Naive B cell (primary cell): Measurements from ENCODE around the gene JAM2. TPM values are rescaled to one million over a fixed set of nuclear protein-coding genes. Genes with fewer than 3 reads are reported as not detected.
"Not testable (repeated sequence)": the region's sequence is repeated elsewhere in the genome, so short reads cannot be mapped to it uniquely, and the experiment has no call there.

Experiments
- ATAC-seq, 2 donors: fragments of 150-1000 bp; cut with Tn5 transposase; 2 replicates each; pipeline ENCODE4 v1.10.0; 2021; ENCODE audit warnings: low read depth in 2 of 2, mild to moderate bottlenecking in 2 of 2, moderate library complexity in 2 of 2
- DNase-seq: peaks from one replicate; pipeline ENCODE4 v3.0.0; 2022
- H3K27ac Mint-ChIP-seq, 6 donors: one replicate each; pipeline ENCODE4 v1.8.0; 2020 to 2022; ENCODE audit warnings: mild to moderate bottlenecking in 6 of 6, mixed read lengths in 6 of 6, moderate library complexity in 5 of 6, inconsistent platforms in 2 of 6
- H3K27me3 Mint-ChIP-seq, 3 donors: one replicate each; pipeline ENCODE4 v1.8.0; 2021 to 2022; ENCODE audit warnings: mixed read lengths in 3 of 3, mild to moderate bottlenecking in 1 of 3
- H3K36me3 Mint-ChIP-seq, 2 donors: one replicate each; pipeline ENCODE4 v1.8.0; 2020 to 2022; ENCODE audit warnings: mixed read lengths in 2 of 2, inconsistent platforms in 1 of 2, mild to moderate bottlenecking in 1 of 2
- H3K4me1 Mint-ChIP-seq, 3 donors: one replicate each; pipeline ENCODE4 v1.8.0; 2020 to 2022; ENCODE audit warnings: mixed read lengths in 3 of 3, inconsistent platforms in 1 of 3, mild to moderate bottlenecking in 1 of 3, moderate library complexity in 1 of 3
- H3K4me3 Mint-ChIP-seq, 8 donors: one replicate each; pipeline ENCODE4 v1.8.0; 2020 to 2022; ENCODE audit warnings: mild to moderate bottlenecking in 8 of 8, mixed read lengths in 8 of 8, moderate library complexity in 8 of 8, inconsistent platforms in 2 of 8
- H3K9me3 Mint-ChIP-seq, 7 donors: one replicate each; pipeline ENCODE4 v1.8.0; 2020 to 2022; ENCODE audit warnings: mixed read lengths in 7 of 7, mild to moderate bottlenecking in 5 of 7, inconsistent platforms in 2 of 7, moderate library complexity in 1 of 7
- polyA plus RNA-seq, 6 donors: library from polyadenylated mRNA; unstranded; fragments of 300-500 nt; fragmentation: Illumina TruSeq; gene quantifications; one replicate each; pipeline ENCODE4 v1.2.3, GENCODE V29; 2021; ENCODE audit warnings: low read depth in 6 of 6

JAM2 gene
- polyA plus RNA-seq, 6 donors from 2014 or later: 2.3 to 6.8 (median 4.0) TPM

GRCh38 chr21:25660233-25660632 is 21.2 kb downstream of the JAM2 start:
- H3K4me1 Mint-ChIP-seq: no peaks in the 10 kb centered on the region
- DNase-seq (no peak), ATAC-seq (no peak)
- no peaks in the 10 kb centered on the region for H3K9me3 Mint-ChIP-seq
- no peak overlapping the region for H3K4me3 Mint-ChIP-seq
- H3K36me3 Mint-ChIP-seq: no peaks in the 10 kb centered on the region
- H3K27ac Mint-ChIP-seq: no peak overlapping the region
- H3K27me3 Mint-ChIP-seq: no peaks in the 10 kb centered on the region

- H3K4me1 Mint-ChIP-seq: no peaks in the 10 kb centered on the region
Observed at GRCh38 chr21:25664491-25664931, 25.5 kb downstream of the JAM2 start.

GRCh38 chr21:25670726-25671125 is 31.7 kb downstream of the JAM2 start:
- DNase-seq: no peak
- Mint-ChIP-seq H3K36me3 (peaks cover 0 to 4% of the 10 kb centered on the region in 2 donors), H3K27me3 (no peaks in the 10 kb centered on the region), H3K4me3 (no peak overlapping the region), H3K4me1 (no peaks in the 10 kb centered on the region), H3K27ac (no peak overlapping the region), H3K9me3 (peaks cover 0 to 9% (median 0%) of the 10 kb centered on the region in 7 donors)
- no peak for ATAC-seq

More at GRCh38 chr21:25664491-25664931, 25.5 kb downstream of the JAM2 start:
- Mint-ChIP-seq H3K36me3 (no peaks in the 10 kb centered on the region), H3K4me3 (no peak overlapping the region), H3K27me3 (no peaks in the 10 kb centered on the region), H3K9me3 (no peaks in the 10 kb centered on the region), H3K27ac (peak overlapping the region in 1 of 6 donors; percentile 28)
- no peak for ATAC-seq
- no peak for DNase-seq

DNA sequence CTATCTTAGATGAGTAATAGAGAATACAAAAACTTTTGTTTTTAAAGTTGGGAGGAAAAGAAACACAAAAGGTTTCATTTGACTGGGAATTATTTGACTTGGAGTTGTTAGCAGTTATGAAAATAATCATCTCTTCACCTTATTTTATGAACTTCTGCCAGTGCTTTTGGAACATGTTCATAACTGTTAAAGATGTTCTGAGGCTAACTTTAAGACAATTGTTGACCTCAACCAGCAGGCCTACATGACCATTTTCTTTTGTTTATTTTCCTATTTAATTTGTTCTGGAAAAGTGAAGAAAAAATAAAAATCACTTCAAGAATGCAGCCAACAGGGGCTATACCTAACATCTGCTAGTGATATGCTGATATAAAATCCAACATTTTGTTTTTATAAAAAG is 37.4 kb downstream of the JAM2 start:
- peaks cover 4 to 6% of the 10 kb centered on the region in 2 donors for H3K36me3 Mint-ChIP-seq
- no peak overlapping the region for H3K27ac Mint-ChIP-seq
- H3K9me3 Mint-ChIP-seq: peaks cover 0 to 18% (median 6%) of the 10 kb centered on the region in 7 donors
- ATAC-seq (no peak), DNase-seq (no peak)
- H3K27me3 Mint-ChIP-seq: no peaks in the 10 kb centered on the region
- H3K4me3 Mint-ChIP-seq: no peak overlapping the region
- H3K4me1 Mint-ChIP-seq: no peaks in the 10 kb centered on the region

DNA sequence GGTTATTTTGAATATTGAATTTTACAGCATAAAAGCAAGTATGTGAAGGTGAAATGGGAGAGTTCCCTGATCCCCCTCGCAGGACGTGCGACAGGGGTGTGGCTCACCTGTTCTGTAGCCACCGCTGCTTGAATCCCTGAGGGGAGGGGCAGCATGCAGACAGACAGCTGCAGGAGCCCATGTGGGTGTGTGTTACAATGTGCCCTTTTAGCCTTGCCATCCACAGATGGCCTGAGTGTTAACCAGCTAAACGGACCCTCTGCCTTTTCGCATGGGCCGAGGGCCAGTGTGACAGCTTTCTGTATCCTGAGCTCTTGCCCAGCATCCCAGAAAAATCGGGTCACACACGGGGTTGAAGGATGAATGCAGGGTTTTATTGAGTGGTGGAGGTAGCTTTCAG is 43.3 kb downstream of the JAM2 start:
- no peak for DNase-seq
- Mint-ChIP-seq H3K4me1 (no peaks in the 10 kb centered on the region), H3K4me3 (no peak overlapping the region), H3K27me3 (no peaks in the 10 kb centered on the region), H3K9me3 (peaks cover 0 to 9% (median 3%) of the 10 kb centered on the region in 7 donors), H3K27ac (peak overlapping the region in 1 of 6 donors; percentile 64), H3K36me3 (peaks cover 0 to 6% of the 10 kb centered on the region in 2 donors)
- no peak for ATAC-seq

GRCh38 chr21:25687787-25688186 is 48.7 kb downstream of the JAM2 start:
- H3K36me3 Mint-ChIP-seq: no peaks in the 10 kb centered on the region
- DNase-seq (no peak), ATAC-seq (no peak)
- H3K27ac Mint-ChIP-seq: no peak overlapping the region
- no peaks in the 10 kb centered on the region for H3K27me3 Mint-ChIP-seq
- H3K9me3 Mint-ChIP-seq: no peaks in the 10 kb centered on the region
- H3K4me1 Mint-ChIP-seq: no peaks in the 10 kb centered on the region
- no peak overlapping the region for H3K4me3 Mint-ChIP-seq

GRCh38 chr21:25688275-25689155 is 49.5 kb downstream of the JAM2 start:
- Mint-ChIP-seq H3K9me3 (no peaks in the 10 kb centered on the region), H3K27ac (no peak overlapping the region), H3K27me3 (no peaks in the 10 kb centered on the region), H3K4me1 (no peaks in the 10 kb centered on the region), H3K36me3 (no peaks in the 10 kb centered on the region), H3K4me3 (no peak overlapping the region)
- ATAC-seq (no peak), DNase-seq (no peak)

DNA sequence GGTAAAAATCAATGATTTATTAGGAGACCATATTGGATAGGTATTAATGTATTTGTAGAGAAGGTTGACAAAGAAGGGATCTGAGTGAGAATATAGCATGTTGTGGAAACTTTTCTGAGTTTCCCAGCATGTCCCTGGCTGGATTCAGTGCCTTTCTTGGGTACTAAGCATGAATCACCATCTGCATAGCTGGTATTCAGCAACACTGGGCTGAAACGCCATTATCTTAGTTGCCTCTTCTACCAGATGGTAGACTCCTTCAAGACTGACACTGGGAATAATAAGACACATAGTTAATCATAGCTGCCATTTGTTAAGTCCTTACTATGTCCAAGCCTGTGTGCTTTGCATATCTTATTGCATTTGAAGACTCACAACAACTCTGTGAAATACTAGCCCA is 50.2 kb downstream of the JAM2 start:
- H3K27ac Mint-ChIP-seq: no peak overlapping the region
- H3K27me3 Mint-ChIP-seq: no peaks in the 10 kb centered on the region
- H3K4me3 Mint-ChIP-seq: no peak overlapping the region
- H3K9me3 Mint-ChIP-seq: no peaks in the 10 kb centered on the region
- H3K36me3 Mint-ChIP-seq: no peaks in the 10 kb centered on the region
- ATAC-seq (no peak), DNase-seq (no peak)
- H3K4me1 Mint-ChIP-seq: no peaks in the 10 kb centered on the region

DNA sequence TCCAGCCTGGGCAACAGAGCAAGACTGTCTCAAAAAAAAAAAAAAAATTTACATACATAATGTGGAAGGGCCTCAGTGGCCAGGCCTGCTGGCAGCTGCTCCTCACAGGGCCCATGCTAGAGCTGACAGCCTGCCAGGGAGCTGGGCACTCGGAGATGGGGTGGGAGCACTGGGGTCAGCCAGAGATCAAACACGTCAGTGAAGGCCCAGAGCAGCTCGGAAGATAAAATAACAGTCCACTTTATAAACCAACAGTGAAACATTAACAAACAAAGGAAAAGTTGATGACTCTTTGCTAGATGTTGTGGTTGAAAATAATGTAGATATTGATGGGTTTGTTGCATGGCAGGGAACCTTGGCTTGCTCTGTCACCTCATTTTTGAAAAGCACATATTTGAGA is 52.9 kb downstream of the JAM2 start:
- ATAC-seq (no peak), DNase-seq (no peak)
- no peak overlapping the region for H3K4me3 Mint-ChIP-seq
- no peaks in the 10 kb centered on the region for H3K4me1 Mint-ChIP-seq
- no peaks in the 10 kb centered on the region for H3K27me3 Mint-ChIP-seq
- H3K27ac Mint-ChIP-seq: peak overlapping the region in 1 of 6 donors; percentile 15
- no peaks in the 10 kb centered on the region for H3K36me3 Mint-ChIP-seq
- H3K9me3 Mint-ChIP-seq: peaks cover 0 to 2% (median 0%) of the 10 kb centered on the region in 7 donors

- not testable (repeated sequence) for DNase-seq, H3K9me3 Mint-ChIP-seq, H3K36me3 Mint-ChIP-seq, H3K4me1 Mint-ChIP-seq, H3K4me3 Mint-ChIP-seq, H3K27ac Mint-ChIP-seq, H3K27me3 Mint-ChIP-seq, ATAC-seq
Observed at GRCh38 chr21:25695461-25695860, 56.4 kb downstream of the JAM2 start.

DNA sequence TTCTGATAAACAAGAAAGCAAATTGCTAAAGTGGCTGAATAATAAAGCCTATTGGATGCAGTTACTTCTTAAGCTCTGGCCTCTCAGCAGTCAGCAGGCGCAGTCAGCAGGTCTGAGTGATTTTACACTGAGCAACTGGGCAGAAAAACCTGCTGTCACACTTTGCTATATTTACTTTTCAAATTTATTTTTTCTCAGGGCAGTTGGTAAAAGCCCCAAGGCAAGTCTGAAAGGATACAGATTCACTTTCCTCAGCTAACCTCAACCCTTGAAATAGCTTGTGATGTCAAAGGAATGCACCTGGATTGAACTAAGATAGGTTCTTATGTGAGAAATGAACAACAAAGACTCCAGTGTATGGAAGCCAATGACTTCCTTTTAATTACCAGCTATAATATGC is 61.7 kb downstream of the JAM2 start:
- Mint-ChIP-seq H3K4me3 (no peak overlapping the region), H3K27ac (peak overlapping the region in 1 of 6 donors; percentile 65), H3K36me3 (no peaks in the 10 kb centered on the region), H3K27me3 (no peaks in the 10 kb centered on the region), H3K4me1 (no peaks in the 10 kb centered on the region), H3K9me3 (no peaks in the 10 kb centered on the region)
- no peak for DNase-seq
- ATAC-seq: no peak

DNA sequence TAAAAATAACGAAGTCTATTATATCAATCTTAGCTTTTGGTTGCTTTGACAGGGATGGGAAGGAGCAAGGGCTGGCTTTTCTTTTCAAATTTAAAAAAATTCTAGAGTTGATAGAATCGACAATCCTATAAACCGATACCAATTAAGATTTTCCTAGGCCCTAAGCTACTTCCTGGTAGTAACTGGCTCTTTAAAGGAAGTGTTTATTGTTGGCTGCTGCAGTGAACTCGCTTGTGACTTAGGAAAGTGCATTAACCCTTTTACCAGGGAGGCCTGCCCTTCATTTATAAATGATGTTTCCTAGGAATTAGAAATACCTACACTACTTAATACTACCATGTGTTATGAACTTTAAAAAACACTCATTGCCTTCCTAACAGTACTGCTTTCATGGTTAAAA is 62.5 kb downstream of the JAM2 start:
- DNase-seq: no peak
- no peaks in the 10 kb centered on the region for H3K4me1 Mint-ChIP-seq
- H3K36me3 Mint-ChIP-seq: no peaks in the 10 kb centered on the region
- H3K27me3 Mint-ChIP-seq: no peaks in the 10 kb centered on the region
- H3K4me3 Mint-ChIP-seq: no peak overlapping the region
- no peaks in the 10 kb centered on the region for H3K9me3 Mint-ChIP-seq
- H3K27ac Mint-ChIP-seq: no peak overlapping the region
- ATAC-seq: no peak

DNA sequence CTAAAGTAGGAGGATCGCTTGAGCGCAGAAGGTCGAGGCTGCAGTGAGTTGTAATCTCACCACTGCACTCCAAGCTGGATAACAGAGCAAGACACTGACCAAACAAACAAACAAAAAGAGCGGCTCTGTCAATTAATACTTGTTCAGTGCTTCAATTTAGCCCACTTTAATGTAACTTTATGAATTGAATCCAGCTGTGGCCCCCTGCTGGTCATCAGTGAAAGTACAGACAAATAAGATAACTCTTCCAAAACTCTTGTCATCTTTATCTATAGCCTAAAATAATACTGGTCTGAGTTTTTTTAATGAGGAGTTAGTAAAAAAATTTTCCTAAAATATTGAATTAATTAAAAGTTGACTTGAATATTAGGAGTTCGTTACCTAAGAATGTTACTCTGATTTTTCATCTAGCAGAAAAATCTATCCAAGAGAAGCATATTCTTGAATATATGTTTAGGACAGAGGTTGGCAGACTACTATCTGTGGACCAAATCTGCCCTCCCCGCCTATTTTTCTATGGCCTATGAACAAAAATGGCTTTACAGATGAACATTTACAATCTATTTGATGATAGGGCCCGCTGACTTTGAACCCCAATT is 69.5 kb downstream of the JAM2 start:
- H3K9me3 Mint-ChIP-seq: no peaks in the 10 kb centered on the region
- H3K27ac Mint-ChIP-seq: peak overlapping the region in 1 of 6 donors; percentile 65
- DNase-seq (peak; percentile 51), ATAC-seq (peak in 1 of 2 donors; percentile 49)
- no peaks in the 10 kb centered on the region for H3K4me1 Mint-ChIP-seq
- H3K36me3 Mint-ChIP-seq: no peaks in the 10 kb centered on the region
- H3K27me3 Mint-ChIP-seq: no peaks in the 10 kb centered on the region
- no peak overlapping the region for H3K4me3 Mint-ChIP-seq

GRCh38 chr21:25709684-25710265 is 70.7 kb downstream of the JAM2 start:
- DNase-seq: no peak
- Mint-ChIP-seq H3K27ac (no peak overlapping the region), H3K27me3 (no peaks in the 10 kb centered on the region), H3K36me3 (no peaks in the 10 kb centered on the region), H3K4me1 (no peaks in the 10 kb centered on the region), H3K4me3 (no peak overlapping the region), H3K9me3 (no peaks in the 10 kb centered on the region)
- no peak for ATAC-seq
